ENCODE measurements around the gene HRH2.

The HRH2 gene

DNA sequence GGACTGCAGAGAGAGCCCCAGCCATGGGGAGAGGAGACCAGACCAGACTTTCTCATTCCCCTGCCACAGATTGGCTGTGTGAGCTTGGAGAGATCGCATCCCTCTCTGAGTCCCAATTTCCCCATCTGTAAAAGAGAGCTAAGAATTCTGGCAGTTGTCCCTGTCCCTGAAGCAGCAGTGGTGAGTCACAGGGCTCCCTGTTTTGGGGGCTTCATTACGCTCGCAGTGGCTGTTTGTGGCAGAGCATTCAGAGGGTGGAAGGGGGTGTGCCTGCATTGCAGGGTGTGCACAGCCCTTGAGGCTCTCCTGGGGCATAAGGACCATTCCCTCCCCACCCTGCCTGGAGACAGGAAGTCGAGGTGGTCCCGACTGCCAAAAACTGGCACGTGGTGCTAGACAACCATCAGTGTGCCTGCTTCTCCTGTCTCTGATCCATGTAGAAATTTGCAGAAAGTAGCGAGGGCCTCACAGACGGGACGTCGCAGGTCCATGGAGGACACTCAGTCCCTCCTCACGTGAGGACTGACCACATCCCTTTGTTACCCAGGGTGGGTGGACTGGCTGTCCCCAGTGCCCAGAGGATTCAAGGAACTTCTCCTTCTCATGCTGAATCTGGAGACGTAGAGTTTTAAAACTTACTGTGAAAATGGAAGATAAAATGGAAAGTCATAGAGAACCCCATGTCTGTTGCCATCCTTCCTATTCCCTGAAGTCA is 35.3 kb downstream of the HRH2 start:
- TF ChIP-seq POLR2AphosphoS5 (IDR thresholded peaks at IDR 0.05; ENCODE audit: low read depth, low read length) = no peak
- TF ChIP-seq FOXP2 (optimal IDR thresholded peaks at IDR 0.05; ENCODE audit: borderline replicate concordance, extremely low read depth, extremely low read length, insufficient read depth) = no peak
- TF ChIP-seq SIN3A (IDR thresholded peaks at IDR 0.05; ENCODE audit: borderline replicate concordance, insufficient read depth, low read length) = no peak
- TF ChIP-seq, protein P1, sequence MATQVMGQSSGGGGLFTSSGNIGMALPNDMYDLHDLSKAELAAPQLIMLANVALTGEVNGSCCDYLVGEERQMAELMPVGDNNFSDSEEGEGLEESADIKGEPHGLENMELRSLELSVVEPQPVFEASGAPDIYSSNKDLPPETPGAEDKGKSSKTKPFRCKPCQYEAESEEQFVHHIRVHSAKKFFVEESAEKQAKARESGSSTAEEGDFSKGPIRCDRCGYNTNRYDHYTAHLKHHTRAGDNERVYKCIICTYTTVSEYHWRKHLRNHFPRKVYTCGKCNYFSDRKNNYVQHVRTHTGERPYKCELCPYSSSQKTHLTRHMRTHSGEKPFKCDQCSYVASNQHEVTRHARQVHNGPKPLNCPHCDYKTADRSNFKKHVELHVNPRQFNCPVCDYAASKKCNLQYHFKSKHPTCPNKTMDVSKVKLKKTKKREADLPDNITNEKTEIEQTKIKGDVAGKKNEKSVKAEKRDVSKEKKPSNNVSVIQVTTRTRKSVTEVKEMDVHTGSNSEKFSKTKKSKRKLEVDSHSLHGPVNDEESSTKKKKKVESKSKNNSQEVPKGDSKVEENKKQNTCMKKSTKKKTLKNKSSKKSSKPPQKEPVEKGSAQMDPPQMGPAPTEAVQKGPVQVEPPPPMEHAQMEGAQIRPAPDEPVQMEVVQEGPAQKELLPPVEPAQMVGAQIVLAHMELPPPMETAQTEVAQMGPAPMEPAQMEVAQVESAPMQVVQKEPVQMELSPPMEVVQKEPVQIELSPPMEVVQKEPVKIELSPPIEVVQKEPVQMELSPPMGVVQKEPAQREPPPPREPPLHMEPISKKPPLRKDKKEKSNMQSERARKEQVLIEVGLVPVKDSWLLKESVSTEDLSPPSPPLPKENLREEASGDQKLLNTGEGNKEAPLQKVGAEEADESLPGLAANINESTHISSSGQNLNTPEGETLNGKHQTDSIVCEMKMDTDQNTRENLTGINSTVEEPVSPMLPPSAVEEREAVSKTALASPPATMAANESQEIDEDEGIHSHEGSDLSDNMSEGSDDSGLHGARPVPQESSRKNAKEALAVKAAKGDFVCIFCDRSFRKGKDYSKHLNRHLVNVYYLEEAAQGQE (IDR thresholded peaks at IDR 0.05; ENCODE audit: insufficient read depth in 1 of 2, low read depth in 2 of 2, low read length in 2 of 2) = no peak
- TF ChIP-seq TAF1 (IDR thresholded peaks at IDR 0.05; ENCODE audit: borderline replicate concordance, insufficient read depth, low read length) = no peak

DNA sequence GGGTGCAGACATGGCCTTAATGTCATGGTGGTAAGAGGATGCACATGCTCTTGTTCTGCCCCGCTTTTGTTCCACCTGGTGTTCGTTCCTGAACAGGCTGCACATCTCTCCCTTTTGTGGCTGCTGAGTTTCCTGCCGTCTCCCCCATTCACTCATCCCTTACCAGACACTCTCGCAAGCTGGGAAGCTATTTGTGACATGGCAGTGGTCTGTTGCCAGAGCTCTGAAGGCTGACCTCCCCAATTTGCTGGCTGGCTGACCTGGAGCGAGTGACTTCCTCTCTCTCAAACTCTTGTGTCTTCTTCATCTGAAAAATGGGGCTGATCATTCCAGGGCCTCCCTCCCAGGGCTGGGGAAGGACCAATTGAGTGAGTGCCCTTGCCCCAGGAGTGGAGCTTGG is 35.9 kb downstream of the HRH2 start:
- TF ChIP-seq, protein P1 (IDR thresholded peaks at IDR 0.05; ENCODE audit: insufficient read depth in 1 of 2, low read depth in 2 of 2, low read length in 2 of 2) = no peak
- TF ChIP-seq TAF1 (IDR thresholded peaks at IDR 0.05; ENCODE audit: borderline replicate concordance, insufficient read depth, low read length) = no peak
- TF ChIP-seq POLR2AphosphoS5 (IDR thresholded peaks at IDR 0.05; ENCODE audit: low read depth, low read length) = no peak
- TF ChIP-seq FOXP2 (optimal IDR thresholded peaks at IDR 0.05; ENCODE audit: borderline replicate concordance, extremely low read depth, extremely low read length, insufficient read depth) = no peak
- TF ChIP-seq SIN3A (IDR thresholded peaks at IDR 0.05; ENCODE audit: borderline replicate concordance, insufficient read depth, low read length) = no peak

DNA sequence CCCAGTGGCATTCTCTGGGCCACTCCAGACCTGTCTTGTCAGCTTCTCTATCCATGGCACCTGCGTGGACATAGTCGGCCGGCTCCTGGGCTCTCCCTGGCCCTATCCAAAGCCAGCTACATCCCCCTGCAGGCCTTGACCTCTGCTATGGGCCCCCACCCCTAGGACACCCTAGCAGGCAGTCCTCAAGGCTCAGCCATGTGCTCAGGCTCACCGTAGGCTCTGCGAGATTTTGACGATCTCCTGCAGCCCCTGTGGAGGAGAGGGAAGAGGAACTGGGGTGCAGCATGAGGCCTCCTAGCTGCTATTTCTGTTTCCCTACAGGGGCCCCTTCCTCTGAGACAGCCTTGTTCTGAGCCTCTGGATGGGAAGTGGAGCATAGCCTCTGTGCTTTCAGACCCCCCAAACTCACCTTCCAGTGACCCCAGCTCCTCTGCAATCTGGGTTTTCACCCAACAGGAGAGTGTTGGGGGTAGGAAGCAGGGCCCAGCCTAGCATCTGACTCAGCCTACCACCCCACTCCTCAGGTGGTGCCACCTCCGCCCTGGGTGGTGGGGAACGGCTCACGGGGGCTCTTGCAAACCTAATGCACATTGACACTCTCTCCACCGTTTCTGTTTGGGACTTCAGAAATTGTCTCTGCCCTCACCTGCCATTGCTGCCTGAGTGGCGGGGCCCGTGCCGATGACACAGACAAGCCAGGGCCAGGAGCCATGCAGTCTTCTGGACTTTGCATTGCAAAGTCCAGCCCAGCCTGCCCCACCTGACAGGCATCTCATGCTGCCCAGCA is 36.7 kb downstream of the HRH2 start:
- TF ChIP-seq POLR2AphosphoS5 (IDR thresholded peaks at IDR 0.05; ENCODE audit: low read depth, low read length) (no peak), TAF1 (IDR thresholded peaks at IDR 0.05; ENCODE audit: borderline replicate concordance, insufficient read depth, low read length) (no peak), FOXP2 (optimal IDR thresholded peaks at IDR 0.05; ENCODE audit: borderline replicate concordance, extremely low read depth, extremely low read length, insufficient read depth) (no peak), SIN3A (IDR thresholded peaks at IDR 0.05; ENCODE audit: borderline replicate concordance, insufficient read depth, low read length) (no peak)
- TF ChIP-seq, protein P1 (IDR thresholded peaks at IDR 0.05; ENCODE audit: insufficient read depth in 1 of 2, low read depth in 2 of 2, low read length in 2 of 2) = no peak

DNA sequence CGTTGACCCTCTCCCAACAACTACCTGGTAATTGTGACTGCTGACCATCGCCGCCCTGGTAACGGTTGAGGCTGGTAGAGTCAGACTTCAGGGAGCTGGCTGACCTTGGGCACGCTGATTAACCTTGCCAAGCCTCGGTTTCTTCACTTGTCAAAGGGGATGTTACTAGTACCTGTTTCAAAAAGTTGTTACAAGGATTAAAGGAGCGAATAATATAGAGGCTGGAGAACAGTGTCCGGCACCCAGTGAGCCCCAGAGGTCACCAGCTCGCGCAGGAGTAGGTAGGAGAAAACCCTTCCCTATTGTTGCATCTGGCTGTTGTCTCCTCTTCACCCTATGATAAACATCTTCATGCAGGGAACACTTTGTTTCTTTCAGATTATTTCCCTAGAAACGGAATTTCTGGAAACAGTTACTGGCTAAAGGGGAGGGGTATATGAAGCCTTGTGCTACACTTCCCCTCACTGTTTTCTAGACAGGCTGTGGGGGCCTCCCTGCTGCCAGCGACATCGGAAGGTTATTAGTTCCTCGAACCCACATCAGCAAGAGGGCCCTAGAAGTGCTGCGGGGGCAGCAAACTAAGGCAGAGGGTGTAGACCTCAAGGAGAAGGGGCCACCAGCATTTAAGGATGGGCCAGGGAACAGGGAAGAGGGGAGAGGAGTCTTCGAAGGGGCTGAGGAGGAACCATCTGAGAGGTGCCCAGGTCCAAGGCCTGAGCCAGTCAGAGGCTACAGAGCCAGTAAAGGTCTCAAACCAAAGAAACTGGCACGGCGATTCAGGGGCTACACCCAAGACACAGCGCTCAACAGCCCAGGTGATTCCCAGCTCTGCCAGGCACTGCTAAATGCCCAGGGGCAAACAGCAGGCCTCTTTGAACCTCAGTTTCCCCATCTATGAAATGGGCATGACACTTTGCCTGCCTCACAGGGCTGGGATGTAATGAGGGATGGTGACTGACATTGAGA is 37.6 kb downstream of the HRH2 start:
- TF ChIP-seq TAF1 (IDR thresholded peaks at IDR 0.05; ENCODE audit: borderline replicate concordance, insufficient read depth, low read length) (no peak), POLR2AphosphoS5 (IDR thresholded peaks at IDR 0.05; ENCODE audit: low read depth, low read length) (no peak), SIN3A (IDR thresholded peaks at IDR 0.05; ENCODE audit: borderline replicate concordance, insufficient read depth, low read length) (no peak), FOXP2 (optimal IDR thresholded peaks at IDR 0.05; ENCODE audit: borderline replicate concordance, extremely low read depth, extremely low read length, insufficient read depth) (no peak)
- TF ChIP-seq, protein P1 (IDR thresholded peaks at IDR 0.05; ENCODE audit: insufficient read depth in 1 of 2, low read depth in 2 of 2, low read length in 2 of 2) = no peak
